Trophoblast cell (in vitro differentiated cells and primary cell): ENCODE results near the gene KLHL13.
A peak's percentile ranks its signal among the peaks of the same experiment; 100 is the strongest.

Experiments
- DNase-seq, 2 donors: peaks; one replicate each; pipeline ENCODE4 v3.0.0-alpha.2; 2016
- H2AFZ ChIP-seq: 2 replicates; pipeline ENCODE4 v1.6.1; 2013; ENCODE audit warnings: low read length, moderate library complexity, mild to moderate bottlenecking; ENCODE audit not compliant: insufficient read depth, poor library complexity
- H2AK5ac ChIP-seq: 2 replicates; pipeline ENCODE4 v1.6.1; 2013; ENCODE audit warnings: mild to moderate bottlenecking, low read length
- H2BK120ac ChIP-seq: 2 replicates; pipeline ENCODE4 v1.6.1; 2013; ENCODE audit warnings: low read length, mild to moderate bottlenecking, moderate library complexity; ENCODE audit not compliant: insufficient read depth, poor library complexity
- H2BK12ac ChIP-seq: 2 replicates; pipeline ENCODE4 v1.6.1; 2013; ENCODE audit warnings: mild to moderate bottlenecking, low read length, moderate library complexity
- H2BK5ac ChIP-seq: 2 replicates; pipeline ENCODE4 v1.6.1; 2013; ENCODE audit warnings: low read length, low read depth, moderate library complexity, mild to moderate bottlenecking; ENCODE audit not compliant: poor library complexity
- H3K14ac ChIP-seq: 2 replicates; pipeline ENCODE4 v1.6.1; 2013; ENCODE audit warnings: mild to moderate bottlenecking, low read length
- H3K18ac ChIP-seq: 2 replicates; pipeline ENCODE4 v1.6.1; 2013; ENCODE audit warnings: mild to moderate bottlenecking, low read length
- H3K23ac ChIP-seq: 2 replicates; pipeline ENCODE4 v1.6.1; 2013; ENCODE audit warnings: low read length
- H3K27ac ChIP-seq: 2 replicates; pipeline ENCODE4 v1.5.1; 2013; ENCODE audit warnings: low read depth, mild to moderate bottlenecking, inconsistent platforms, low read length, moderate library complexity
- H3K27me3 ChIP-seq: 2 replicates; pipeline ENCODE4 v1.6.1; 2013; ENCODE audit warnings: inconsistent platforms, mild to moderate bottlenecking, low read length, moderate library complexity; ENCODE audit not compliant: insufficient read depth
- H3K36me3 ChIP-seq, 2 experiments: 1 replicate in 1 of 2; 2 replicates in 1 of 2; pipeline ENCODE4 v1.6.1; 2013; ENCODE audit warnings: low read length in 2 of 2, mild to moderate bottlenecking in 2 of 2, moderate library complexity in 1 of 2; ENCODE audit not compliant: insufficient read depth in 2 of 2, control insufficient read depth in 1 of 2
- H3K4ac ChIP-seq: 2 replicates; pipeline ENCODE4 v1.6.1; 2013; ENCODE audit warnings: low read depth, mild to moderate bottlenecking, low read length, moderate library complexity
- H3K4me1 ChIP-seq, 2 experiments: 1 replicate in 1 of 2; 2 replicates in 1 of 2; pipeline ENCODE4 v1.6.1; 2013; ENCODE audit warnings: low read length in 2 of 2, mild to moderate bottlenecking in 2 of 2, moderate library complexity in 1 of 2; ENCODE audit not compliant: insufficient read depth in 2 of 2, control insufficient read depth in 1 of 2
- H3K4me2 ChIP-seq: 2 replicates; pipeline ENCODE4 v1.6.1; 2013; ENCODE audit warnings: inconsistent platforms, mild to moderate bottlenecking, low read length, moderate library complexity
- H3K4me3 ChIP-seq: 2 replicates; pipeline ENCODE4 v1.5.1; 2013; ENCODE audit warnings: mild to moderate bottlenecking, low read depth, low read length, inconsistent platforms
- H3K79me1 ChIP-seq: one replicate; pipeline ENCODE4 v1.6.1; 2013; ENCODE audit warnings: low read length
- H3K79me2 ChIP-seq: 2 replicates; pipeline ENCODE4 v1.6.1; 2013; ENCODE audit warnings: low read length, mild to moderate bottlenecking; ENCODE audit not compliant: control insufficient read depth, insufficient read depth, poor library complexity
- H3K9ac ChIP-seq: 2 replicates; pipeline ENCODE4 v1.6.1; 2013; ENCODE audit warnings: mild to moderate bottlenecking, low read length
- H3K9me3 ChIP-seq: 2 replicates; pipeline ENCODE4 v1.6.1; 2013; ENCODE audit warnings: low read depth, mild to moderate bottlenecking, control low read depth, inconsistent platforms, low read length; ENCODE audit not compliant: insufficient read depth
- H4K12ac ChIP-seq: 2 replicates; pipeline ENCODE4 v1.6.1; 2013; ENCODE audit warnings: low read depth, mild to moderate bottlenecking, low read length, moderate library complexity
- H4K8ac ChIP-seq: 2 replicates; pipeline ENCODE4 v1.6.1; 2013; ENCODE audit warnings: low read depth, mild to moderate bottlenecking, low read length, moderate library complexity
- H4K91ac ChIP-seq: one replicate; pipeline ENCODE4 v1.6.1; 2013; ENCODE audit warnings: low read depth, mild to moderate bottlenecking, low read length, moderate library complexity
- WGBS: extraction: QIAGEN DNeasy Blood & Tissue Kit; methylation state at CpG from one replicate; pipeline ENCODE4 v1.1.7; 2013; ENCODE audit warnings: missing lambda C conversion rate; ENCODE audit not compliant: insufficient read length, insufficient coverage; ENCODE audit errors: extremely low coverage; 5-methylcytosine and 5-hydroxymethylcytosine counted together

Gene KLHL13

DNA sequence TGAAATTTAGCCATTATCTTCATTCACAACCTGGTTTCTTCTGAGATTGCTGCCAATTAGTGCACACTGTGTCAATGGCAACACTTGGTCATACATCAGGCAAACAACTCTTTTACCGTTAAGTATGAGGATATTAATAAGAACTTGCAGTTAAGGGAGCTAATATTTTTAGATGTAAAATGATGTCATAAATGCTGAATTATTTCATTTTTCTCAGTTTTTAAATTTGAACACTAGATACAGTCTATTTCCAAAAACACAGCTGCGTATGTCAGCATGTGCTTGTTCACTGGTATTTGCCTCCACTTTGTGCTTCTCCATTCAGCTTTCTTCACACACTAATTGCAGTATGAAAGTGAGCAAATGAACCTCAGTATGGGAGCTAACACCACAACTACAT, 1.6 kb downstream of the KLHL13 start:
- Histone ChIP-seq H3K14ac (no peak overlapping the region), H3K9me3 (no peaks in the 10 kb centered on the region), H4K12ac (no peak overlapping the region), H2BK120ac (no peak overlapping the region), H3K27me3 (no peaks in the 10 kb centered on the region), H3K4me2 (no peak overlapping the region), H3K4me3 (no peak overlapping the region), H3K27ac (no peak overlapping the region), H3K23ac (no peak overlapping the region), H2BK5ac (no peak overlapping the region), H3K18ac (no peak overlapping the region), H3K79me2 (no peaks in the 10 kb centered on the region), H3K9ac (no peak overlapping the region), H2BK12ac (no peak overlapping the region), H4K8ac (no peak overlapping the region), H4K91ac (no peak overlapping the region), H2AK5ac (no peak overlapping the region), H3K36me3 (no peaks in the 10 kb centered on the region), H3K4ac (no peak overlapping the region), H3K79me1 (no peaks in the 10 kb centered on the region), H3K4me1 (no peaks in the 10 kb centered on the region), H2AFZ (no peak overlapping the region)
- DNase-seq = no peak
- no CpG with 5 or more reads among the region's 2 CpGs for WGBS

DNA sequence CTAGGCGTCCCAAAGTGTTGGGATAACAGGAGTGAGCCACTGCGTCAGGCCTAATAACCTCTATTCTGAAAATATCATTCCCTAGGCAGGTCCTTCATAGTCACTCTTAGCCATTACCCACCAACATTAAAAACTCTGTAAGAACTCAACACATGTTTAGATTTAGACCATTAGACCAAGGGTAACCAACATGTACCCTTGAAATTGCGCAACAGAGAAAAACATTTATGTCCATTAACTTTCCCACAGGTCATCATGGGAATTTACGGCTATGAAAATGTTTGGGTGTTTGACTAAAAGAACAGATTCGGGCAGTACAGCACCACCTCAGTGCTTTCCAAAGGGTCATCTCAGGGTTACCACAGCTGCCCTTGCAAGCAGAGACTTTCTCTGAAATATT, 7.5 kb downstream of the KLHL13 start:
- no peaks in the 10 kb centered on the region for H3K27me3 ChIP-seq
- no peak overlapping the region for H3K14ac ChIP-seq
- H4K91ac ChIP-seq = no peak overlapping the region
- H3K79me1 ChIP-seq = no peaks in the 10 kb centered on the region
- no peak overlapping the region for H2BK5ac ChIP-seq
- H3K9ac ChIP-seq = no peak overlapping the region
- no peaks in the 10 kb centered on the region for H3K79me2 ChIP-seq
- no peak overlapping the region for H3K18ac ChIP-seq
- DNase-seq = no peak
- H3K4ac ChIP-seq = no peak overlapping the region
- no peak overlapping the region for H2AFZ ChIP-seq
- no peaks in the 10 kb centered on the region for H3K4me1 ChIP-seq
- no peak overlapping the region for H2BK120ac ChIP-seq
- no CpG with 5 or more reads among the region's 5 CpGs for WGBS
- no peak overlapping the region for H2AK5ac ChIP-seq
- no peaks in the 10 kb centered on the region for H3K9me3 ChIP-seq
- H4K8ac ChIP-seq = no peak overlapping the region
- H3K4me3 ChIP-seq = no peak overlapping the region
- H3K27ac ChIP-seq = no peak overlapping the region
- no peak overlapping the region for H3K4me2 ChIP-seq
- no peak overlapping the region for H3K23ac ChIP-seq
- no peak overlapping the region for H4K12ac ChIP-seq
- no peak overlapping the region for H2BK12ac ChIP-seq
- H3K36me3 ChIP-seq = no peaks in the 10 kb centered on the region

DNA sequence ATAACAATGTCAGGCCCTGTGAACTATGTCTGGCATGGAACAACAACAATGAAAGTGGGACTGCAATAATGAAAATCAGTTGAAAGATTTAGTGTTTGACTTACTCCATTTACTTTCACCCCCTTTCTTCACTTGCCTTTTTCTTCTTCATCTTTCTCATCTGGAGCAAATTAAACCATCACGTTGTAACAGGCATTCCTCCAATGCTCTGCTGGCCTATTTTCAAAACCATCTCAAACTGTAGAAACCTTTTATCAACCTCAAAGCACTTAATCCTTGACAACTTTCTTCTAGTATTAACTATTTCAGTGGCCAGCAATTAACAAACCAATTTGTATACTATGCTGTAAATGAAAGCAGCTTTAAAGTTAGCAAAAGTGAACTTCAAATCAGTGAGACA, 8.3 kb downstream of the KLHL13 start:
- Histone ChIP-seq H3K9ac (no peak overlapping the region), H4K91ac (no peak overlapping the region), H3K4ac (no peak overlapping the region), H2BK12ac (no peak overlapping the region), H3K79me2 (no peaks in the 10 kb centered on the region), H3K27me3 (no peaks in the 10 kb centered on the region), H3K79me1 (no peaks in the 10 kb centered on the region), H4K8ac (no peak overlapping the region), H2BK120ac (no peak overlapping the region), H3K18ac (no peak overlapping the region), H3K14ac (no peak overlapping the region), H3K23ac (no peak overlapping the region), H3K27ac (no peak overlapping the region), H3K4me2 (no peak overlapping the region), H3K9me3 (no peaks in the 10 kb centered on the region), H3K4me3 (no peak overlapping the region), H3K4me1 (no peaks in the 10 kb centered on the region), H2BK5ac (no peak overlapping the region), H2AK5ac (no peak overlapping the region), H4K12ac (no peak overlapping the region), H2AFZ (no peak overlapping the region), H3K36me3 (no peaks in the 10 kb centered on the region)
- WGBS = no CpG with 5 or more reads among the region's 1 CpG
- no peak for DNase-seq

DNA sequence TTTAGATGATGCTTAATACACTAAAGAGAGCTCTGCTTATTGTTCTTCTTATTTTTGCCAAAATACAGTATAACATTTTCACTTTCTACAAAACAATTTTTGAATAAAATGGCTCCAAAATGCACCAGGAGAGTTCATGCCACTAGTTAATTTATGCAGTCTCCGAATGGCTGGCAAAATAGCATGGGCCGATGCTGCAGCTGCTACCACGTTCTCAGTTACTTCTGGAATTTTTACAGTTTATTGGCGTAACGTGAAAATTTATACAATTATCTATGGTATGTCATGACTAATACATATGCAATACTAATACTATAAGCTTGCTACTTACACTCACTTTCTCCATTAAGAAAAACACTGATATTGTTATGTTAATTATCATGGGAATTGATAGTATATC, 16.5 kb downstream of the KLHL13 start:
- no peak overlapping the region for H3K18ac ChIP-seq
- no CpG with 5 or more reads among the region's 5 CpGs for WGBS

More for the DNA sequence above, 16.5 kb downstream of the KLHL13 start:
- H3K4me3 ChIP-seq = no peak overlapping the region
- no peaks in the 10 kb centered on the region for H3K4me1 ChIP-seq
- no peak overlapping the region for H2AFZ ChIP-seq
- H3K9me3 ChIP-seq = no peaks in the 10 kb centered on the region
- no peak overlapping the region for H3K4me2 ChIP-seq
- no peaks in the 10 kb centered on the region for H3K36me3 ChIP-seq
- H3K14ac ChIP-seq = no peak overlapping the region
- no peak overlapping the region for H3K27ac ChIP-seq
- DNase-seq = peak in 1 of 2 donors; percentile 32
- no peak overlapping the region for H3K23ac ChIP-seq
- no peaks in the 10 kb centered on the region for H3K27me3 ChIP-seq
- no peak overlapping the region for H2BK5ac ChIP-seq
- no peaks in the 10 kb centered on the region for H3K79me1 ChIP-seq
- no peak overlapping the region for H4K8ac ChIP-seq
- H4K12ac ChIP-seq = no peak overlapping the region
- H2AK5ac ChIP-seq = no peak overlapping the region
- H3K4ac ChIP-seq = no peak overlapping the region
- H3K79me2 ChIP-seq = no peaks in the 10 kb centered on the region
- no peak overlapping the region for H2BK12ac ChIP-seq
- H3K9ac ChIP-seq = no peak overlapping the region
- no peak overlapping the region for H2BK120ac ChIP-seq
- no peak overlapping the region for H4K91ac ChIP-seq
